HG03378 (cell line): Measurements from ENCODE around the gene KRTAP8-1.

Experiments used
- ATAC-seq: cut with Tn5 transposase; IDR thresholded peaks from one replicate; pipeline ENCODE4 v1.9.1; 2021; ENCODE audit warnings: mild to moderate bottlenecking, moderate library complexity; ENCODE audit not compliant: unreplicated experiment

Gene KRTAP8-1

GRCh38 chr21:30813174-30813573 lies at the start of gene KRTAP8-1:
KRTAP8-1 (minus strand) TSS chr21:30813274; CDS start chr21:30813220, 54 bp downstream.
- ATAC-seq = no peak

GRCh38 chr21:30847627-30848500 lies 34.8 kb upstream of the KRTAP8-1 start:
- ATAC-seq = no peak

- ATAC-seq = no peak
Observed at GRCh38 chr21:30842990-30843389, 29.9 kb upstream of the KRTAP8-1 start.

- ATAC-seq = no peak
Observed at GRCh38 chr21:30839304-30839703, 26.2 kb upstream of the KRTAP8-1 start.

GRCh38 chr21:30838536-30838935 lies 25.5 kb upstream of the KRTAP8-1 start:
- no peak for ATAC-seq

- no peak for ATAC-seq
Observed at GRCh38 chr21:30831194-30831765, 18.2 kb upstream of the KRTAP8-1 start.

- ATAC-seq = no peak
Observed at GRCh38 chr21:30829659-30830058, 16.6 kb upstream of the KRTAP8-1 start, which contains the start of gene KRTAP7-1. KRTAP7-1 (minus strand) TSS chr21:30829759; CDS start chr21:30829698, 61 bp downstream.

GRCh38 chr21:30818837-30819610 lies 6.0 kb upstream of the KRTAP8-1 start:
- no peak for ATAC-seq

- ATAC-seq = no peak
Observed at GRCh38 chr21:30800605-30801004, 12.5 kb downstream of the KRTAP8-1 start.

- ATAC-seq = no peak
Observed at GRCh38 chr21:30793581-30794314, 19.3 kb downstream of the KRTAP8-1 start.

GRCh38 chr21:30779249-30779648 lies 33.8 kb downstream of the KRTAP8-1 start:
- no peak for ATAC-seq

GRCh38 chr21:30769724-30770431 lies 43.2 kb downstream of the KRTAP8-1 start:
- no peak for ATAC-seq
